GM20000 (cell line): ENCODE results near the gene RAB27A.
A peak's percentile ranks its signal among the peaks of the same experiment; 100 is the strongest.

ENCODE experiments used
- DNase-seq: peaks from one replicate; pipeline ENCODE4 v3.0.0; 2012; ENCODE audit warnings: low spot score
- CTCF ChIP-seq: IDR thresholded peaks from 2 replicates; pipeline ENCODE4 v1.5.1; 2012; ENCODE audit warnings: mild to moderate bottlenecking, control low read depth; ENCODE audit errors: extremely low read depth, missing control alignments

RAB27A gene

GRCh38 chr15:55289746-55290527, at the start of gene RAB27A:
Gene RAB27A (minus strand): TSS chr15:55289813. CDS start chr15:55234934, 54,879 bp downstream.
- no peak for TF ChIP-seq CTCF
- DNase-seq = peak; percentile 89

GRCh38 chr15:55337160-55337559, 47.5 kb upstream of the RAB27A start:
- DNase-seq = no peak
- no peak for TF ChIP-seq CTCF

- no peak for DNase-seq
- TF ChIP-seq CTCF = no peak
Observed at GRCh38 chr15:55334997-55335396, 45.4 kb upstream of the RAB27A start.

- DNase-seq = no peak
- TF ChIP-seq CTCF = no peak
Observed at GRCh38 chr15:55334371-55334770, 44.8 kb upstream of the RAB27A start.

GRCh38 chr15:55327387-55327786, 37.8 kb upstream of the RAB27A start:
- no peak for TF ChIP-seq CTCF
- DNase-seq = no peak

GRCh38 chr15:55322467-55322866, 32.9 kb upstream of the RAB27A start:
- no peak for DNase-seq
- no peak for TF ChIP-seq CTCF

- TF ChIP-seq CTCF = no peak
- DNase-seq = no peak
Observed at GRCh38 chr15:55320963-55321362, 31.4 kb upstream of the RAB27A start.
